GM19023 (cell line): Measurements from ENCODE around the gene RFTN1.

Source experiments
- ATAC-seq: cut with Tn5 transposase; IDR thresholded peaks from one replicate; pipeline ENCODE4 v1.9.1; 2021; ENCODE audit warnings: mild to moderate bottlenecking, moderate library complexity; ENCODE audit not compliant: unreplicated experiment

The RFTN1 gene

GRCh38 chr3:16529264-16529663 is 15.8 kb upstream of the RFTN1 start:
- ATAC-seq = no peak

GRCh38 chr3:16528581-16528993 is 15.1 kb upstream of the RFTN1 start:
- ATAC-seq = no peak

- no peak for ATAC-seq
These were observed 14.6 kb upstream of the RFTN1 start for GRCh38 chr3:16528106-16528505.

GRCh38 chr3:16524196-16524595 is 10.7 kb upstream of the RFTN1 start:
- ATAC-seq = no peak

GRCh38 chr3:16523778-16524177 is 10.3 kb upstream of the RFTN1 start:
- ATAC-seq = no peak

- no peak for ATAC-seq
These were observed 9.3 kb upstream of the RFTN1 start for GRCh38 chr3:16522834-16523233.

GRCh38 chr3:16520970-16521881 is 7.7 kb upstream of the RFTN1 start:
- ATAC-seq = peak; percentile 44

GRCh38 chr3:16520241-16520969 is 6.9 kb upstream of the RFTN1 start:
- no peak for ATAC-seq

GRCh38 chr3:16516695-16517481 is 3.4 kb upstream of the RFTN1 start:
- ATAC-seq = no peak

GRCh38 chr3:16515885-16516420 is 2.5 kb upstream of the RFTN1 start:
- no peak for ATAC-seq

- no peak for ATAC-seq
These were observed 1.4 kb upstream of the RFTN1 start for GRCh38 chr3:16514755-16515353.

- no peak for ATAC-seq
These were observed 662 bp upstream of the RFTN1 start for GRCh38 chr3:16514021-16514700.

GRCh38 chr3:16512435-16513140 is 911 bp downstream of the RFTN1 start:
- ATAC-seq = peak; percentile 11

- peak; percentile 49 for ATAC-seq
These were observed 1.6 kb downstream of the RFTN1 start for GRCh38 chr3:16511681-16512434.

- no peak for ATAC-seq
These were observed 2.7 kb downstream of the RFTN1 start for GRCh38 chr3:16510620-16511319.

GRCh38 chr3:16509721-16510619 is 3.5 kb downstream of the RFTN1 start:
- ATAC-seq = peak; percentile 23

GRCh38 chr3:16508591-16508995 is 4.9 kb downstream of the RFTN1 start:
- ATAC-seq = no peak
